SK-N-MC (cell line): ENCODE data around the gene RP9.

ENCODE experiments used
- DNase-seq: peaks from one replicate; pipeline ENCODE4 v3.0.0-alpha.2; 2011; ENCODE audit warnings: low read depth, low spot score
- H3K27ac ChIP-seq: fragments of 200-600 bp; sonication (generic); 2 replicates; pipeline ENCODE4 v1.5.1; 2016; ENCODE audit warnings: mixed run types
- H3K36me3 ChIP-seq: fragments of 200-600 bp; sonication (generic); 2 replicates; pipeline ENCODE4 v1.6.1; 2017; ENCODE audit warnings: antibody characterized with exemption, low read length, mixed read lengths; ENCODE audit not compliant: insufficient read depth
- H3K4me3 ChIP-seq: fragments of 200-600 bp; sonication (generic); 2 replicates; pipeline ENCODE4 v1.5.1; 2016
- H3K9ac ChIP-seq: fragments of 200-600 bp; sonication (generic); 2 replicates; pipeline ENCODE4 v1.8.0; 2017; ENCODE audit warnings: mixed run types, mixed read lengths; ENCODE audit not compliant: insufficient read length
- H3K9me3 ChIP-seq: fragments of 200-600 bp; sonication (generic); 2 replicates; pipeline ENCODE4 v1.6.1; 2017; ENCODE audit warnings: low read depth, mild to moderate bottlenecking, antibody characterized with exemption, low read length, moderate library complexity, mixed read lengths
- EZH2 ChIP-seq: fragments of 200-600 bp; sonication (generic); IDR thresholded peaks from one replicate; pipeline ENCODE4 v1.6.1; 2017; ENCODE audit warnings: antibody characterized with exemption
- FOXP2 ChIP-seq: optimal IDR thresholded peaks from 2 replicates; pipeline ENCODE3; 2011; ENCODE audit warnings: mild to moderate bottlenecking, moderate library complexity; ENCODE audit not compliant: insufficient read depth; ENCODE audit errors: extremely low read length, control extremely low read depth
- POLR2AphosphoS5 ChIP-seq: IDR thresholded peaks from 2 replicates; pipeline ENCODE4 v1.6.1; 2012; ENCODE audit warnings: mild to moderate bottlenecking, low read depth, low read length, borderline replicate concordance

The RP9 gene

GRCh38 chr7:33050535-33051318, 58.5 kb downstream of the RP9 start:
- Histone ChIP-seq H3K27ac (no peak overlapping the region), H3K9me3 (no peaks in the 10 kb centered on the region), H3K4me3 (no peak overlapping the region), H3K36me3 (no peaks in the 10 kb centered on the region), H3K9ac (no peak overlapping the region)
- TF ChIP-seq FOXP2 (no peak), POLR2AphosphoS5 (no peak), EZH2 (no peak)
- DNase-seq, result peak; percentile 34

GRCh38 chr7:33048704-33049103, 60.5 kb downstream of the RP9 start:
- DNase-seq, result no peak
- no peak overlapping the region for H3K4me3 ChIP-seq
- no peaks in the 10 kb centered on the region for H3K9me3 ChIP-seq
- no peak overlapping the region for H3K9ac ChIP-seq
- no peaks in the 10 kb centered on the region for H3K36me3 ChIP-seq
- no peak overlapping the region for H3K27ac ChIP-seq
- no peak for TF ChIP-seq EZH2
- TF ChIP-seq FOXP2, result no peak
- no peak for TF ChIP-seq POLR2AphosphoS5

- Histone ChIP-seq H3K27ac (no peak overlapping the region), H3K9me3 (no peaks in the 10 kb centered on the region), H3K4me3 (no peak overlapping the region), H3K9ac (no peak overlapping the region), H3K36me3 (no peaks in the 10 kb centered on the region)
- no peak for TF ChIP-seq EZH2
- no peak for TF ChIP-seq POLR2AphosphoS5
- TF ChIP-seq FOXP2, result no peak
- DNase-seq, result no peak
Observed at GRCh38 chr7:33048257-33048656, 60.9 kb downstream of the RP9 start.

GRCh38 chr7:33044986-33045385, 64.2 kb downstream of the RP9 start:
- H3K4me3 ChIP-seq, result no peak overlapping the region
- no peak overlapping the region for H3K9ac ChIP-seq
- DNase-seq, result no peak
- no peaks in the 10 kb centered on the region for H3K36me3 ChIP-seq
- no peaks in the 10 kb centered on the region for H3K9me3 ChIP-seq
- no peak overlapping the region for H3K27ac ChIP-seq
- TF ChIP-seq EZH2, result no peak
